ENCODE data around the gene LRRC17. TPM values are rescaled to one million over a fixed set of nuclear protein-coding genes. Genes with fewer than 3 reads are reported as not detected.
A peak's percentile ranks its signal among the peaks of the same experiment; 100 is the strongest.

Gene LRRC17
- total RNA-seq, 1 donor: 12.3 TPM

DNA sequence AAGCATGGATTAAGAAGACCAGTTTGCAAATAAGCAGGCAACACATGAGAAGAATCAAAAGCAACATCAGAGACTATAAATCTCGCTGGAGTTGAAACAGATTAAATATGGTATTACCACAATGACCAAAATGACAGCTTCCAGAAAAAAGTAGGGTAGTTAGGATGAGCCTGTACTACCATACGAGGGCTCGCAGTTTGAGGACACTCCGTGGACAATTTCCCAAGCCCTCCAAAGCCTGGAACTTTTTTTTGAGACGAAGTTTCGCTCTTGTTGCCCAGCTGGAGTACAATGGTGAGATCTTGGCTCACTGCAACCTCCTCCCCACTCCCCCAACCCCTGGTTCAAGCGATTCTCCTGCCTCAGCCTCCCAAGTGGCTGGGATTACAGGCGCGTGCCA is 1.0 kb downstream of the LRRC17 start:
- Histone ChIP-seq H3K4me2 (ENCODE audit: insufficient read depth, low read length) (peak overlapping the region; percentile 87), H3K79me2 (ENCODE audit: insufficient read depth, low read length) (no peaks in the 10 kb centered on the region), H2AFZ (ENCODE audit: low read length) (peak overlapping the region; percentile 51), H3K27ac (ENCODE audit: low read depth, low read length) (peak overlapping the region; percentile 49), H3K4me3 (ENCODE audit: insufficient read depth, low read length) (peak overlapping the region; percentile 71), H3K27me3 (ENCODE audit: insufficient read depth, low read length) (no peaks in the 10 kb centered on the region), H3K4me1 (ENCODE audit: insufficient read depth, low read length) (peaks cover 33% of the 10 kb centered on the region), H3K36me3 (ENCODE audit: insufficient read depth, low read length) (no peaks in the 10 kb centered on the region), H4K20me1 (ENCODE audit: insufficient read depth, low read length) (no peaks in the 10 kb centered on the region), H3K9me3 (ENCODE audit: low read depth, low read length) (no peaks in the 10 kb centered on the region)
- TF ChIP-seq, protein P1, sequence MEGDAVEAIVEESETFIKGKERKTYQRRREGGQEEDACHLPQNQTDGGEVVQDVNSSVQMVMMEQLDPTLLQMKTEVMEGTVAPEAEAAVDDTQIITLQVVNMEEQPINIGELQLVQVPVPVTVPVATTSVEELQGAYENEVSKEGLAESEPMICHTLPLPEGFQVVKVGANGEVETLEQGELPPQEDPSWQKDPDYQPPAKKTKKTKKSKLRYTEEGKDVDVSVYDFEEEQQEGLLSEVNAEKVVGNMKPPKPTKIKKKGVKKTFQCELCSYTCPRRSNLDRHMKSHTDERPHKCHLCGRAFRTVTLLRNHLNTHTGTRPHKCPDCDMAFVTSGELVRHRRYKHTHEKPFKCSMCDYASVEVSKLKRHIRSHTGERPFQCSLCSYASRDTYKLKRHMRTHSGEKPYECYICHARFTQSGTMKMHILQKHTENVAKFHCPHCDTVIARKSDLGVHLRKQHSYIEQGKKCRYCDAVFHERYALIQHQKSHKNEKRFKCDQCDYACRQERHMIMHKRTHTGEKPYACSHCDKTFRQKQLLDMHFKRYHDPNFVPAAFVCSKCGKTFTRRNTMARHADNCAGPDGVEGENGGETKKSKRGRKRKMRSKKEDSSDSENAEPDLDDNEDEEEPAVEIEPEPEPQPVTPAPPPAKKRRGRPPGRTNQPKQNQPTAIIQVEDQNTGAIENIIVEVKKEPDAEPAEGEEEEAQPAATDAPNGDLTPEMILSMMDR (IDR thresholded peaks at IDR 0.05; ENCODE audit: extremely low read depth, low read depth, low read length): no peak
- no peak for DNase-seq (ENCODE audit: insufficient read length, low spot score, missing footprints)

- H3K79me2 ChIP-seq (ENCODE audit: insufficient read depth, low read length): no peaks in the 10 kb centered on the region
- H3K9me3 ChIP-seq (ENCODE audit: low read depth, low read length): no peaks in the 10 kb centered on the region
- H3K27me3 ChIP-seq (ENCODE audit: insufficient read depth, low read length): no peaks in the 10 kb centered on the region
- DNase-seq (ENCODE audit: insufficient read length, low spot score, missing footprints): no peak
- H4K20me1 ChIP-seq (ENCODE audit: insufficient read depth, low read length): no peaks in the 10 kb centered on the region
- H3K4me2 ChIP-seq (ENCODE audit: insufficient read depth, low read length): peak overlapping the region; percentile 87
- H3K4me3 ChIP-seq (ENCODE audit: insufficient read depth, low read length): peak overlapping the region; percentile 71
- TF ChIP-seq, protein P1 (IDR thresholded peaks at IDR 0.05; ENCODE audit: extremely low read depth, low read depth, low read length): no peak
- H3K27ac ChIP-seq (ENCODE audit: low read depth, low read length): no peak overlapping the region
- H3K4me1 ChIP-seq (ENCODE audit: insufficient read depth, low read length): peaks cover 33% of the 10 kb centered on the region
- no peak overlapping the region for H2AFZ ChIP-seq (ENCODE audit: low read length)
- H3K36me3 ChIP-seq (ENCODE audit: insufficient read depth, low read length): no peaks in the 10 kb centered on the region
Observed at GRCh38 chr7:102914585-102914984, 1.8 kb downstream of the LRRC17 start.

- TF ChIP-seq, protein P1 (IDR thresholded peaks at IDR 0.05; ENCODE audit: extremely low read depth, low read depth, low read length): no peak
- Histone ChIP-seq H3K36me3 (ENCODE audit: insufficient read depth, low read length) (no peaks in the 10 kb centered on the region), H2AFZ (ENCODE audit: low read length) (no peak overlapping the region), H3K4me2 (ENCODE audit: insufficient read depth, low read length) (peak overlapping the region; percentile 12), H3K4me3 (ENCODE audit: insufficient read depth, low read length) (no peak overlapping the region), H3K27me3 (ENCODE audit: insufficient read depth, low read length) (no peaks in the 10 kb centered on the region), H3K4me1 (ENCODE audit: insufficient read depth, low read length) (peaks cover 33% of the 10 kb centered on the region), H3K9me3 (ENCODE audit: low read depth, low read length) (no peaks in the 10 kb centered on the region), H3K27ac (ENCODE audit: low read depth, low read length) (peak overlapping the region; percentile 47), H3K79me2 (ENCODE audit: insufficient read depth, low read length) (no peaks in the 10 kb centered on the region), H4K20me1 (ENCODE audit: insufficient read depth, low read length) (no peaks in the 10 kb centered on the region)
- peak; percentile 66 for DNase-seq (ENCODE audit: insufficient read length, low spot score, missing footprints)
Observed at GRCh38 chr7:102916426-102916825, 3.6 kb downstream of the LRRC17 start.

GRCh38 chr7:102916881-102917280 is 4.1 kb downstream of the LRRC17 start:
- TF ChIP-seq, protein P1 (IDR thresholded peaks at IDR 0.05; ENCODE audit: extremely low read depth, low read depth, low read length): no peak
- no peaks in the 10 kb centered on the region for H3K9me3 ChIP-seq (ENCODE audit: low read depth, low read length)
- no peak for DNase-seq (ENCODE audit: insufficient read length, low spot score, missing footprints)
- peak overlapping the region; percentile 47 for H3K27ac ChIP-seq (ENCODE audit: low read depth, low read length)
- no peaks in the 10 kb centered on the region for H3K79me2 ChIP-seq (ENCODE audit: insufficient read depth, low read length)
- peak overlapping the region; percentile 12 for H3K4me2 ChIP-seq (ENCODE audit: insufficient read depth, low read length)
- no peaks in the 10 kb centered on the region for H3K27me3 ChIP-seq (ENCODE audit: insufficient read depth, low read length)
- no peak overlapping the region for H3K4me3 ChIP-seq (ENCODE audit: insufficient read depth, low read length)
- H2AFZ ChIP-seq (ENCODE audit: low read length): no peak overlapping the region
- H3K36me3 ChIP-seq (ENCODE audit: insufficient read depth, low read length): no peaks in the 10 kb centered on the region
- H3K4me1 ChIP-seq (ENCODE audit: insufficient read depth, low read length): peaks cover 33% of the 10 kb centered on the region
- H4K20me1 ChIP-seq (ENCODE audit: insufficient read depth, low read length): no peaks in the 10 kb centered on the region
